A549 (cell line): ENCODE measurements around the gene PMP22.

Experiments used
- CHD2 ChIP-seq: fragments of 150-350 bp; IDR thresholded peaks from 2 replicates; pipeline ENCODE4 v1.6.1; 2014; ENCODE audit warnings: low read length; ENCODE audit not compliant: partially characterized antibody
- CHD4 ChIP-seq: fragments of 200-600 bp; sonication (generic); IDR thresholded peaks from 2 replicates; pipeline ENCODE4 v1.6.1; 2016; ENCODE audit warnings: antibody characterized with exemption, mild to moderate bottlenecking, borderline replicate concordance
- EHF ChIP-seq: fragments of 250-450 bp; sonication (Bioruptor Pico); IDR thresholded peaks from 2 replicates; pipeline ENCODE4 v1.5.0; 2020; ENCODE audit warnings: mild to moderate bottlenecking
- ELK1 ChIP-seq: fragments of 150-350 bp; IDR thresholded peaks from 2 replicates; pipeline ENCODE4 v1.6.1; 2014; ENCODE audit warnings: low read depth, mild to moderate bottlenecking, low read length
- HOXA7 ChIP-seq: fragments of 250-450 bp; sonication (Bioruptor Pico); IDR thresholded peaks from 2 replicates; pipeline ENCODE4 v1.5.0; 2020; ENCODE audit warnings: mild to moderate bottlenecking, moderate library complexity
- HOXB5 ChIP-seq: fragments of 250-450 bp; sonication (Bioruptor Pico); IDR thresholded peaks from 2 replicates; pipeline ENCODE4 v1.5.0; 2020; ENCODE audit warnings: mild to moderate bottlenecking, moderate library complexity
- KDM1A ChIP-seq: fragments of 200-600 bp; sonication (generic); IDR thresholded peaks from 2 replicates; pipeline ENCODE4 v1.6.1; 2016; ENCODE audit warnings: low read depth, mild to moderate bottlenecking
- POLR2AphosphoS2 ChIP-seq: conservative IDR thresholded peaks from 2 replicates; pipeline ENCODE4 v1.6.1; 2012; ENCODE audit warnings: low read length, improper control_type of control experiment, inconsistent platforms
- TF ChIP-seq, protein P1 (sequence below): fragments of >200 bp; sonication (Bioruptor Twin); formaldehyde crosslinking; IDR thresholded peaks from 3 replicates; pipeline ENCODE4 v1.5.1; 2016
- TF ChIP-seq, protein P2 (sequence below): fragments of 250-450 bp; sonication (Bioruptor Pico); IDR thresholded peaks from 2 replicates; pipeline ENCODE4 v1.5.0; 2020; ENCODE audit warnings: low read depth, mild to moderate bottlenecking, moderate library complexity

DNA sequence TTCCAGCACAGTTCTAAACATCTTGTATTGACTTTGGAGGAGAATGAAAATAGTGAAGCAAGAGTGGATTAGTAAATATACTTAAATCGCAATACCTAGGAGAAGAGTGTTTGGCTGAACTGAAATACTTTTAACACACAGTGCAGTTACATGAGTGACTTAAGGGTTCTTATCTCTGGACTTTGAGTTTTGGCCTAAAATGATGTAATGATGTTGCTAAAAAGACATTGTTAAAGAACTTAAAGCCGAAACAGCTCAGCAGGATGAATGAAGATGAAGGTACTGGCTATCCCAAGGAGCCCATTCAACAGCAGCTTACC lies 28.1 kb downstream of the PMP22 start:
- TF ChIP-seq, protein P1, sequence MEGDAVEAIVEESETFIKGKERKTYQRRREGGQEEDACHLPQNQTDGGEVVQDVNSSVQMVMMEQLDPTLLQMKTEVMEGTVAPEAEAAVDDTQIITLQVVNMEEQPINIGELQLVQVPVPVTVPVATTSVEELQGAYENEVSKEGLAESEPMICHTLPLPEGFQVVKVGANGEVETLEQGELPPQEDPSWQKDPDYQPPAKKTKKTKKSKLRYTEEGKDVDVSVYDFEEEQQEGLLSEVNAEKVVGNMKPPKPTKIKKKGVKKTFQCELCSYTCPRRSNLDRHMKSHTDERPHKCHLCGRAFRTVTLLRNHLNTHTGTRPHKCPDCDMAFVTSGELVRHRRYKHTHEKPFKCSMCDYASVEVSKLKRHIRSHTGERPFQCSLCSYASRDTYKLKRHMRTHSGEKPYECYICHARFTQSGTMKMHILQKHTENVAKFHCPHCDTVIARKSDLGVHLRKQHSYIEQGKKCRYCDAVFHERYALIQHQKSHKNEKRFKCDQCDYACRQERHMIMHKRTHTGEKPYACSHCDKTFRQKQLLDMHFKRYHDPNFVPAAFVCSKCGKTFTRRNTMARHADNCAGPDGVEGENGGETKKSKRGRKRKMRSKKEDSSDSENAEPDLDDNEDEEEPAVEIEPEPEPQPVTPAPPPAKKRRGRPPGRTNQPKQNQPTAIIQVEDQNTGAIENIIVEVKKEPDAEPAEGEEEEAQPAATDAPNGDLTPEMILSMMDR: no peak
- no peak for TF ChIP-seq EHF (CRISPR knock-in tag)
- TF ChIP-seq CHD2: no peak
- TF ChIP-seq HOXA7 (CRISPR knock-in tag): no peak
- TF ChIP-seq POLR2AphosphoS2: no peak
- no peak for TF ChIP-seq HOXB5 (CRISPR knock-in tag)
- no peak for TF ChIP-seq CHD4
- TF ChIP-seq ELK1: no peak
- no peak for TF ChIP-seq KDM1A
- TF ChIP-seq, protein P2, sequence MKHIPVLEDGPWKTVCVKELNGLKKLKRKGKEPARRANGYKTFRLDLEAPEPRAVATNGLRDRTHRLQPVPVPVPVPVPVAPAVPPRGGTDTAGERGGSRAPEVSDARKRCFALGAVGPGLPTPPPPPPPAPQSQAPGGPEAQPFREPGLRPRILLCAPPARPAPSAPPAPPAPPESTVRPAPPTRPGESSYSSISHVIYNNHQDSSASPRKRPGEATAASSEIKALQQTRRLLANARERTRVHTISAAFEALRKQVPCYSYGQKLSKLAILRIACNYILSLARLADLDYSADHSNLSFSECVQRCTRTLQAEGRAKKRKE (CRISPR knock-in tag): no peak
